Ovary (tissue), 9 donors: ENCODE measurements around the gene S1PR1. TPM values are rescaled to one million over a fixed set of nuclear protein-coding genes. Genes with fewer than 3 reads are reported as not detected.

Source experiments
- DNase-seq, 5 donors: peaks; one replicate each; pipeline ENCODE4 v3.0.0-alpha.2; 2019 to 2020
- H3K27ac ChIP-seq, 2 donors: fragments of 200-600 bp; one replicate each; pipeline versions ENCODE4 v1.5.1 to v1.8.0; 2019 to 2022
- H3K27me3 ChIP-seq: fragments of 200-600 bp; one replicate; pipeline ENCODE4 v1.8.0; 2022
- H3K36me3 ChIP-seq: fragments of 200-600 bp; sonication (generic); one replicate; pipeline ENCODE4 v1.5.1; 2019
- H3K4me1 ChIP-seq: one replicate; pipeline ENCODE4 v1.8.1; 2013; ENCODE audit warnings: mild to moderate bottlenecking, moderate library complexity; ENCODE audit not compliant: insufficient read depth
- H3K4me3 ChIP-seq: fragments of 200-600 bp; sonication (generic); one replicate; pipeline ENCODE4 v1.5.1; 2017
- H3K9me3 ChIP-seq, 2 donors: fragments of 200-600 bp in 1 of 2; sonication (generic) in 1 of 2; one replicate each; pipeline versions ENCODE4 v1.5.1 to v1.8.1; 2013 to 2019; ENCODE audit warnings: mild to moderate bottlenecking in 1 of 2, moderate library complexity in 1 of 2
- EP300 ChIP-seq: sonication (generic); formaldehyde crosslinking; IDR thresholded peaks from one replicate; pipeline ENCODE4 v1.6.1; 2017; ENCODE audit warnings: antibody characterized with exemption
- POLR2A ChIP-seq: fragments of 450-650 bp; IDR thresholded peaks from one replicate; pipeline ENCODE4 v1.6.1; 2017; ENCODE audit warnings: antibody characterized with exemption, mild to moderate bottlenecking, moderate library complexity
- WGBS, 3 donors: extraction: QIAGEN DNeasy Blood & Tissue Kit in 1 of 3; methylation state at CpG; one replicate each; pipeline versions ENCODE4 v1.1.5 to v1.1.7; 2013 to 2017; 5-methylcytosine and 5-hydroxymethylcytosine counted together
- intact Hi-C, 4 donors: fragments of 100-400 bp; cut with DNase I; formaldehyde crosslinking; loops; one replicate each; pipeline versions ENCODE4 v1.11.0 to v1.15.1; 2022 to 2023
- polyA plus RNA-seq, 2 donors: library from polyadenylated mRNA; stranded (reverse); fragments of 200-250 nt in 1 of 2; fragments of 350-450 nt in 1 of 2; fragmentation: Illumina TruSeq in 1 of 2; extraction: RNeasy Lipid Tissue Mini Kit (QIAGEN cat#74804) in 1 of 2; gene quantifications; one replicate each; pipeline ENCODE4 v1.2.3, GENCODE V29; 2013 to 2014
- total RNA-seq, 7 donors: library from RNA; depleted of rRNA in 2 of 7; stranded (reverse); fragments of >200 nt in 2 of 7; fragmentation: NEBNext Ultra II Directional in 3 of 7; extraction: Animal tissue kit (Norgen Biotek cat#: 25700) in 3 of 7; gene quantifications; one replicate each; pipeline versions ENCODE4 v1.1.0 to v1.2.4, GENCODE V29; 2016 to 2023
- TF ChIP-seq, protein P1 (sequence below), 3 donors: fragments of 450-650 bp in 2 of 3; fragments of 200-600 bp in 1 of 3; IDR thresholded peaks; one replicate each; pipeline versions ENCODE4 v1.5.1 to v1.8.0; 2016 to 2022; ENCODE audit warnings: antibody characterized with exemption in 3 of 3, mild to moderate bottlenecking in 1 of 3
- donor health status: DM: no; HTN: no; CAD: no; lungs with moderate emphysema.
- donor health status: DM: no; HTN: no; CAD: no.
- donor health status: Bipolar disorder and iron deficiency.
- donor health status: DM: yes; HTN: yes; CAD: no.
- donor health status: DM: no; HTN: no; CAD: no.
- donor health status: DM: yes; HTN: yes; CAD: no.

S1PR1 gene
- total and polyA plus RNA-seq, 9 donors, result 8.0 to 27.8 (median 10.9) TPM

DNA sequence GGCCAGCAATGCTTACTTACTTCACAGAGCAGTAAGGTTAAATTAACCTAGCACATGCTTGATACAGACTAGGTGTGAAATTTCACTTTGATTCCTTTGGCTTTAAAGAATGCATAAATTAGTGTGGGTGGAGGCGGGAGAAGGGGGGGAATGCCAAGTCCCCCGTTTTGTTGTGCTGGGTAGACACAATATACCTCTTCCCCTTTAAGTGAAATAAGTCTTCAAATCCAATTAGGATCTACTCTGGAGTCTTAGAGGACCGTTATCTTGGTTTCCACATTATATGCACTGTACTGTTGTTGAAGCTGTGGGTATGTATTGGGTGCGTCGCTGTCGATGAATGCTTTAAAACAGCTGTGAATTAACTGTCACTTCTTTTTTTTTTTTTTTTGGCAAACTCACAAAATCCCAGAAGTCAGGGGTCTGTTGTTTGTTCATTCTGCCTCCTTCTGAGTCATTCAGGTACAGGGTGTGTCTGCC, 1.6 kb upstream of the S1PR1 start:
- 30 to 42% (median 35%) methylated on average over 6 of the region's 6 CpGs for WGBS, 3 donors

DNA sequence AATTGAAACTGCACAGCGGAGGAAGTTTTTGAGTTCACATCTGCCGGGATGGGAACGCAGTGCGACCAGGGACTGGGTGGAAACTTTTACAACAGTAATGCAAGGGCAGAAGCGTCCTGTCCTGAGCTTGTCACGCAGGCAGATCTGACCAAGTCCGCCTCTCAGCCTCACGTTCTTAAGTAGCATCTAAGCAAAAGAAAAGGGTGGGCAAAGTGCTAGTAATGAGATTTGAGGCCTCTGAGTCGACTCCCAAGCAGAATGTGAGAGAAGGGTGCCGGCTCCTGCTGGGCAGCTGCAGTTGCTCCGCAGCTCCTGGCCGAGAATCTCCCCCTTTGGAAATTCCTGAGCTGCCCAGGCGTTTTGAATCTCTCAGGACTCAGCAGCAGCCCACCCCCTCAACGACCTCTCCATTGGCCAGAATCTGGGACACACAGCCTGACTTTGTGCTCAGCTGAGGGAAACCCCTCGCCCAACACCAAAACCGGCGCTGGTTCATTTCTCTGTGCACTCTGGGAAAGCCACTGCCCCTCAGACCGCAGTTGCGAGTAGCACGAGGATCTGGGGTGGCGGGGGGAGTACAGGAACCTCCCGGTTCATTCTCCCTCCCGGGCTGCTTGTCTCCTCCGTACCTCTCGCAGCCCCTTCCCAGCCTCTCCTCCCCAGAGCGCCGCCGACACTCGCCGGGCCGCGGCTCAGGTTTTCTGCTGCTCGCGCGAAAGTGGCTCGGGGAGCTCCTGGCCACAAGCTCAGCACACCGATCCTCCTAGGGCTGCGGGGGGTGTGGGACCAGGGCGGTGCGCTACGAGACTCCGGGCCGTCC, 913 bp upstream of the S1PR1 start:
- no peaks in the 10 kb centered on the region for H3K9me3 ChIP-seq
- TF ChIP-seq, protein P1, sequence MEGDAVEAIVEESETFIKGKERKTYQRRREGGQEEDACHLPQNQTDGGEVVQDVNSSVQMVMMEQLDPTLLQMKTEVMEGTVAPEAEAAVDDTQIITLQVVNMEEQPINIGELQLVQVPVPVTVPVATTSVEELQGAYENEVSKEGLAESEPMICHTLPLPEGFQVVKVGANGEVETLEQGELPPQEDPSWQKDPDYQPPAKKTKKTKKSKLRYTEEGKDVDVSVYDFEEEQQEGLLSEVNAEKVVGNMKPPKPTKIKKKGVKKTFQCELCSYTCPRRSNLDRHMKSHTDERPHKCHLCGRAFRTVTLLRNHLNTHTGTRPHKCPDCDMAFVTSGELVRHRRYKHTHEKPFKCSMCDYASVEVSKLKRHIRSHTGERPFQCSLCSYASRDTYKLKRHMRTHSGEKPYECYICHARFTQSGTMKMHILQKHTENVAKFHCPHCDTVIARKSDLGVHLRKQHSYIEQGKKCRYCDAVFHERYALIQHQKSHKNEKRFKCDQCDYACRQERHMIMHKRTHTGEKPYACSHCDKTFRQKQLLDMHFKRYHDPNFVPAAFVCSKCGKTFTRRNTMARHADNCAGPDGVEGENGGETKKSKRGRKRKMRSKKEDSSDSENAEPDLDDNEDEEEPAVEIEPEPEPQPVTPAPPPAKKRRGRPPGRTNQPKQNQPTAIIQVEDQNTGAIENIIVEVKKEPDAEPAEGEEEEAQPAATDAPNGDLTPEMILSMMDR (IDR thresholded peaks at IDR 0.05), result no peak
- no peak for TF ChIP-seq EP300
- peak overlapping the region; percentile 16 to 25 for H3K27ac ChIP-seq
- DNase-seq, result peak; percentile 23 to 58 (median 32)
- H3K36me3 ChIP-seq, result no peaks in the 10 kb centered on the region
- WGBS, 3 donors, result 1 to 2% (median 2%) methylated on average over 43 of the region's 43 CpGs
- peaks cover 4% of the 10 kb centered on the region for H3K4me1 ChIP-seq
- peak overlapping the region; percentile 60 for H3K4me3 ChIP-seq
- intact Hi-C loops, result loop anchor here in 1 of 4 donors (10.0 kb wide), 1 partner anchor 311 kb away; no protein-coding TSS in a partner anchor
- H3K27me3 ChIP-seq, result no peaks in the 10 kb centered on the region

More for the DNA sequence above, 1.6 kb upstream of the S1PR1 start:
- peaks cover 4% of the 10 kb centered on the region for H3K4me1 ChIP-seq
- no peak for DNase-seq
- no peak overlapping the region for H3K27ac ChIP-seq
- intact Hi-C loops, result loop anchor here in 1 of 4 donors (10.0 kb wide), 1 partner anchor 310 kb away; no protein-coding TSS in a partner anchor
- H3K4me3 ChIP-seq, result no peak overlapping the region
- H3K27me3 ChIP-seq, result no peaks in the 10 kb centered on the region
- H3K9me3 ChIP-seq, result no peaks in the 10 kb centered on the region
- TF ChIP-seq POLR2A (no peak), EP300 (no peak)
- TF ChIP-seq, protein P1 (IDR thresholded peaks at IDR 0.05), result no peak
- no peaks in the 10 kb centered on the region for H3K36me3 ChIP-seq

DNA sequence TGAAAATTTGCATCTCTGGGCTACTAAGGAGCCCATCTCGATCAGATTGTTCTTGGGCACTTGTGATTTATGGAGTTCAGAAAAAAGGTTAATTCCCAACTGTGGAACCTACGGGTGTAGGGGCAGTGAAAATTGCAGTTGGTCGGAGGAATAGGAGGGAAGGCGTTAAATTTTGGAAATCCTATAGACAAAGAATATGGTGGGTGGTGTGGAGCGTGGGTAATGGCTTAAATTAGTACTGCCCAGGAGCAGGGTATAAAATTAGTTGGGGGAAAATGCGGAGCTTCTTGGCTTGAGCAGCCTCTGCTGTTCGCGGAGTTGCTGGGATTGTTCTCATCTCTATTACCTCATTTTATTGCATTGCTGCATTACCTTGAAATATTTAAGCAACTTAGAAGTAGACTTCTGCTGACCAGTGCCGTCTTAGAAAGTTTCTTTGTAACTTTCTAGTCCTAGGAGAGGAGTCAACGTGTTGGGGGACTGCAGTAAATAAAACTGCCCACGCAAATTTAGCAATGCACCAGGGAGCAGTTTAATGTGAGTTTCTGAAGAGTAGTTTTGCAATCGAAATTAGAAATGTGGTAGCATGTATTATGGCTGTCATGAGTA, 514 bp downstream of the S1PR1 start:
- 0 to 1% (median 1%) methylated on average over 12 of the region's 12 CpGs for whole genome bisulfite sequencing, 3 donors
- Histone ChIP-seq H3K4me1 (peaks cover 4% of the 10 kb centered on the region), H3K4me3 (peak overlapping the region; percentile 60), H3K36me3 (no peaks in the 10 kb centered on the region), H3K27me3 (no peaks in the 10 kb centered on the region), H3K27ac (no peak overlapping the region), H3K9me3 (no peaks in the 10 kb centered on the region)
- TF ChIP-seq EP300, result no peak
- TF ChIP-seq, protein P1 (IDR thresholded peaks at IDR 0.05), result no peak
- TF ChIP-seq POLR2A, result no peak
- DNase-seq, result peak in 1 of 5 donors; percentile 25
- intact Hi-C loops, result loop anchor here in 1 of 4 donors (10.0 kb wide), 1 partner anchor 313 kb away; no protein-coding TSS in a partner anchor

DNA sequence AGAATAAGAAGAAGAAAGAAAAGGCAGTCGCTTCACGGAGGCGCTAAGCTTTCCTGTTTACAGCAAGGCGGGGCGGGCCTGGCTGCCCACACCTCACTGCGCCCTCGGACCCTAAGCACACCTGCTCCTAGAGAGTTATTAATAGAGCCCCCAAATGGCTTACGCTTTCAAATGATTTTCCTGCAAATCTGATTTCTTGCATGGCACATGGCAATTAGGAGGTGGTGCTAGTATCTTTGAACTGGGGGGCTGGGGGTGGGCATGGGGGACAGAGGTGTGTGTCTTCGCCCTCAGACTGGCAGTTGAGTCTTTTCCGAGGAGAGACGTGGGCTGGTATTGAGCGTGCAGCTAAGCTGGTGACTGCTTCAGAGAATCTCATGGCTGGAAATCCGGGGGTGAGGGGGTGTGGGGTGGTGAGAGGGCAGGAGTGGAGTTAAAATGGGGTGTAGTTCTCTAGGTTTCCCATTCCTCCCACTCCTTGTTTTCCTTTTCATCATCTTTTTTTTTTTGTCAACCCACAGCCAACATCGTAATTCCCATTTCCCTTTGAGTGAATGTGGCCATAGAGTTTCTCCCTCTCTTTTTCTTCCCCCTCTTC, 1.3 kb downstream of the S1PR1 start:
- Histone ChIP-seq H3K4me1 (peaks cover 4% of the 10 kb centered on the region), H3K27ac (no peak overlapping the region), H3K9me3 (no peaks in the 10 kb centered on the region), H3K4me3 (peak overlapping the region; percentile 60), H3K36me3 (no peaks in the 10 kb centered on the region), H3K27me3 (no peaks in the 10 kb centered on the region)
- no peak for DNase-seq
- intact Hi-C loops, result loop anchor here in 1 of 4 donors (10.0 kb wide), 1 partner anchor 313 kb away; no protein-coding TSS in a partner anchor
- 5 to 7% (median 6%) methylated on average over 14 of the region's 14 CpGs for WGBS, 3 donors
- TF ChIP-seq POLR2A (no peak), EP300 (no peak)
- TF ChIP-seq, protein P1 (IDR thresholded peaks at IDR 0.05), result no peak
